GM12878 (cell line): ENCODE measurements around the gene PLXNB3. TPM values are rescaled to one million over a fixed set of nuclear protein-coding genes. Genes with fewer than 3 reads are reported as not detected.

Experiments
- ATAC-seq: fragments of 200-7000 bp; cut with Tn5 transposase; 3 replicates; pipeline ENCODE4 v1.9.1; 2020; ENCODE audit warnings: mild to moderate bottlenecking, moderate library complexity
- BruUV-seq: library from RNA; stranded (reverse); fragments of 400-500 nt; replicated peaks from 2 replicates; lab custom pipeline; 2021; lab: Mats Ljungman, UMichigan
- CTCF ChIA-PET: fragments of 300-600 bp; sonication (Branson Sonifier 250); formaldehyde crosslinking; extraction: SDS; loops from one replicate; lab custom pipeline; 2021; ENCODE audit warnings: inconsistent platforms; lab: Yijun Ruan, JAX
- POLR2A ChIA-PET: fragments of 350-600 bp; formaldehyde crosslinking; extraction: SDS; loops from one replicate; lab custom pipeline; 2021; ENCODE audit warnings: inconsistent platforms; lab: Charles Lee
- RAD21 ChIA-PET: fragments of 300-600 bp; sonication (Branson Sonifier 250); formaldehyde crosslinking; loops from one replicate; lab custom pipeline; 2023; ENCODE audit warnings: antibody characterized with exemption; ENCODE audit not compliant: unreplicated experiment; lab: Charles Lee
- SMC1A ChIA-PET: fragments of 300-600 bp; sonication (Branson Sonifier 250); formaldehyde crosslinking; loops from one replicate; lab custom pipeline; 2023; ENCODE audit not compliant: unreplicated experiment, uncharacterized antibody; lab: Charles Lee
- DNase-seq: peaks from one replicate; pipeline ENCODE4 v3.0.0-alpha.2; 2011; ENCODE audit warnings: low read depth, low spot score
- FAIRE-seq: peaks from 3 replicates; lab custom pipeline; 2011; peaks lifted over from hg19 to GRCh38; lab: Jason Lieb, UNC
- H2AFZ ChIP-seq: 2 replicates; pipeline ENCODE4 v1.6.0; 2011; ENCODE audit warnings: low read depth, low read length, control low read depth; ENCODE audit not compliant: control insufficient read depth
- H3K27ac ChIP-seq: 2 replicates; pipeline ENCODE4 v1.5.1; 2011; ENCODE audit warnings: control low read depth; ENCODE audit not compliant: control insufficient read depth, insufficient read depth
- H3K27me3 ChIP-seq, 2 experiments: replicated peaks in 1 of 2; 2 replicates each; pipeline versions ENCODE4 v1.6.0 to v1.6.1; 2011; ENCODE audit warnings: low read length in 1 of 2; ENCODE audit not compliant: control insufficient read depth in 2 of 2, insufficient read depth in 2 of 2
- H3K36me3 ChIP-seq, 2 experiments: 2 replicates each; pipeline ENCODE4 v1.5.1; 2011; ENCODE audit warnings: low read length in 1 of 2; ENCODE audit not compliant: control insufficient read depth in 2 of 2, insufficient read depth in 2 of 2
- H3K4me1 ChIP-seq: 2 replicates; pipeline ENCODE4 v1.6.1; 2011; ENCODE audit warnings: mild to moderate bottlenecking, low read length, moderate library complexity, mixed read lengths; ENCODE audit not compliant: control insufficient read depth, insufficient read depth
- H3K4me2 ChIP-seq: 2 replicates; pipeline ENCODE4 v1.6.0; 2011; ENCODE audit warnings: control low read depth; ENCODE audit not compliant: control insufficient read depth, insufficient read depth
- H3K4me3 ChIP-seq: fragments of 200-600 bp; sonication (generic); 2 replicates; pipeline ENCODE4 v1.5.1; 2016
- H3K79me2 ChIP-seq: 2 replicates; pipeline ENCODE4 v1.6.0; 2011; ENCODE audit warnings: low read length; ENCODE audit not compliant: control insufficient read depth, insufficient read depth
- H3K9ac ChIP-seq: 2 replicates; pipeline ENCODE4 v1.8.0; 2011; ENCODE audit warnings: low read length, control low read depth, mixed read lengths; ENCODE audit not compliant: control insufficient read depth, insufficient read depth
- H3K9me3 ChIP-seq: replicated peaks from 3 replicates; pipeline ENCODE4 v1.5.1; 2011; ENCODE audit warnings: mild to moderate bottlenecking, low read length; ENCODE audit not compliant: control insufficient read depth, insufficient read depth
- H4K20me1 ChIP-seq: 2 replicates; pipeline ENCODE4 v1.6.0; 2011; ENCODE audit not compliant: control insufficient read depth, insufficient read depth
- BRCA1 ChIP-seq: IDR thresholded peaks from 2 replicates; pipeline ENCODE4 v1.6.1; 2011; ENCODE audit warnings: low read depth, low read length, improper control_type of control experiment
- CBX5 ChIP-seq: sonication (generic); IDR thresholded peaks from 2 replicates; pipeline ENCODE4 v1.6.1; 2016; ENCODE audit warnings: low read depth, moderate library complexity, mild to moderate bottlenecking, inconsistent platforms
- CHD2 ChIP-seq: IDR thresholded peaks from 2 replicates; pipeline ENCODE4 v1.6.1; 2011; ENCODE audit warnings: low read depth, low read length, improper control_type of control experiment, borderline replicate concordance
- GABPA ChIP-seq: IDR thresholded peaks from 2 replicates; pipeline ENCODE4 v1.6.1; 2014; ENCODE audit warnings: antibody characterized with exemption, low read depth, mild to moderate bottlenecking, inconsistent platforms
- IRF4 ChIP-seq: IDR thresholded peaks from 2 replicates; pipeline ENCODE4 v1.6.1; 2011; ENCODE audit warnings: low read depth, low read length
- NFYA ChIP-seq: IDR thresholded peaks from 2 replicates; pipeline ENCODE4 v1.6.1; 2011; ENCODE audit warnings: low read depth, mild to moderate bottlenecking, low read length, improper control_type of control experiment, borderline replicate concordance
- POU2F2 ChIP-seq: IDR thresholded peaks from 3 replicates; pipeline ENCODE4 v1.6.1; 2011; ENCODE audit warnings: low read depth, mild to moderate bottlenecking, low read length, borderline replicate concordance
- YY1 ChIP-seq: IDR thresholded peaks from 2 replicates; pipeline ENCODE4 v1.6.1; 2011; ENCODE audit warnings: low read depth, mild to moderate bottlenecking, low read length
- WGBS: methylation state at CpG from one replicate; pipeline ENCODE4 v1.1.6; 2016; ENCODE audit warnings: low lambda C conversion rate; ENCODE audit not compliant: insufficient replicate concordance, insufficient coverage; ENCODE audit errors: missing lambda C conversion rate; 5-methylcytosine and 5-hydroxymethylcytosine counted together
- in situ Hi-C: fragments of 300-500 bp; cut with MboI; formaldehyde crosslinking; loops from 9 replicates; pipeline ENCODE4 v1.14.3; 2018; ENCODE audit warnings: mixed read lengths
- intact Hi-C: fragments of 100-400 bp; cut with micrococcal nuclease; formaldehyde crosslinking; loops from one replicate; pipeline ENCODE4 v1.14.2; 2022; ENCODE audit not compliant: unreplicated experiment
- polyA plus RNA-seq, 11 experiments: library from polyadenylated mRNA; depleted of rRNA in 4 of 11; unstranded in 6 of 11; stranded (reverse) in 5 of 11; fragments of >200 nt; fragmentation: Nextera tagmentation in 4 of 11; fragmentation: Illumina TruSeq in 1 of 11; extraction: Ambion mirVana in 4 of 11; extraction: Trizol in 1 of 11; gene quantifications; 1 replicate in 1 of 11; 2 replicates in 10 of 11; pipeline versions ENCODE4 v1.2.1 to v1.2.3, GENCODE V29; 2011 to 2016; ENCODE audit warnings: inconsistent platforms in 2 of 11, missing spikeins in 2 of 11, low read depth in 1 of 11
- total RNA-seq, 4 experiments: library from RNA; depleted of rRNA in 3 of 4; stranded (reverse); fragments of >200 nt in 3 of 4; fragmentation: Illumina TruSeq in 1 of 4; extraction: Trizol in 1 of 4; gene quantifications; 2 replicates each; pipeline versions ENCODE4 v1.2.1 to v1.2.3, GENCODE V29; 2013 to 2021
- TF ChIP-seq, protein P1 (sequence below): IDR thresholded peaks from 2 replicates; pipeline ENCODE4 v1.6.1; 2011; ENCODE audit warnings: mild to moderate bottlenecking, low read depth, low read length, moderate library complexity; ENCODE audit not compliant: insufficient replicate concordance
- TF ChIP-seq, protein P2 (sequence below): IDR thresholded peaks from 2 replicates; pipeline ENCODE4 v1.6.1; 2012; ENCODE audit warnings: low read depth, low read length, improper control_type of control experiment
- TF ChIP-seq, protein P3 (sequence below), 3 experiments: IDR thresholded peaks in 2 of 3; conservative IDR thresholded peaks in 1 of 3; 2 replicates each; pipeline ENCODE4 v1.5.1; 2011; ENCODE audit warnings: low read depth in 3 of 3, low read length in 3 of 3, mild to moderate bottlenecking in 3 of 3, control low read depth in 2 of 3, moderate library complexity in 2 of 3, inconsistent platforms in 1 of 3, mixed read lengths in 1 of 3; ENCODE audit not compliant: control insufficient read depth in 2 of 3, insufficient read depth in 1 of 3; ENCODE audit errors: extremely low read depth in 1 of 3
- TF ChIP-seq, protein P4 (sequence below): IDR thresholded peaks from 2 replicates; pipeline ENCODE4 v1.6.1; 2012; ENCODE audit warnings: low read depth, low read length, improper control_type of control experiment

Gene PLXNB3
- total and polyA plus RNA-seq, 10 of the 15 experiments (the other 5 are each of a cell fraction or from before 2014, with no cell fraction given), result 0.06 to 0.68 (median 0.19) TPM; not detected in 4

DNA sequence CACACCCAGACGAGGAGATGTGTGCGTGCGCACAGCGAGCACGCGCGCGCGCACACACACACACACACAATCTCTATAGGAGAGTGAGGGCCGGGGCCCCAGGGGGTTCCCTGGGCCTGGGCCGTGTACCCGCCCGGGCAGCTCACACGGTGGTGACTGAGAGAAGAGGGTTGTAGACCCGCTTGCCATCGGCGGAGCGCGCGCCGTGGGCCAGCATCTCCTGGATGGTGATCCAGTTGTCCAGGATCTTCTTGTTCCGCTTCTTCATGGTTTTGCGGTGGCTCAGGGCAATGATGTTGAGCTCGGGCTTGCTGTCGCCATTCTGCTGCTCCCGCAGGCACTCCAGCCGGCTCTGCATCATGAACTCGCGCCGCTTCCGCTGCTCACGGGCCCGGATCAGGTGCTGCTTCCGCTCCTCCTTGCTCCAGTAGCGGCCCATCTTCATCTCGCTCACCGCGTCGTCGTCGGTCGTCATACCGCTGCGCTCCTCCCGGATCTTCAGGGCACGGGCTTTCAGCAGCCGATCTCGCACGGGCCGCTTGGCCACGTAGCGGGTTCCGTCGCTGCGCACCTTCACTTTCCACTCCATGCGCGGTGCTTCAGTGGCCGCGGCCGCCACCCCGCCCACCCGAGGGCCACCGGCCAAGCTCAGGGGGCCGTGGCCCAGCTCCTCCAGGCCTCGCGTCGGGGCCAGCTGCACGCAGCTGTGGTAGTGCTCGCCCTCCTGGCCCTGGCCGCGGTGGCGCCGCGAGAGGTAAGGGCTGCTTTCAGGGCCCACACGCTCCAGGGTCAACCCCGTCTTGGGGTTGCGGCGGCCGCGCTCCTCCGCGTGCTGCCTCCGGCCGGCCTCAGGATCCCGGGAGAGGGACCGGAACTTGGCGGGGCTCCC lies 39.4 kb downstream of the PLXNB3 start:
- RAD21 ChIA-PET, result no interaction called here
- no peak for TF ChIP-seq GABPA
- TF ChIP-seq CHD2, result no peak
- no peak for TF ChIP-seq CBX5
- TF ChIP-seq POU2F2, result no peak
- no peak for TF ChIP-seq YY1
- TF ChIP-seq NFYA, result no peak
- TF ChIP-seq, protein P1, sequence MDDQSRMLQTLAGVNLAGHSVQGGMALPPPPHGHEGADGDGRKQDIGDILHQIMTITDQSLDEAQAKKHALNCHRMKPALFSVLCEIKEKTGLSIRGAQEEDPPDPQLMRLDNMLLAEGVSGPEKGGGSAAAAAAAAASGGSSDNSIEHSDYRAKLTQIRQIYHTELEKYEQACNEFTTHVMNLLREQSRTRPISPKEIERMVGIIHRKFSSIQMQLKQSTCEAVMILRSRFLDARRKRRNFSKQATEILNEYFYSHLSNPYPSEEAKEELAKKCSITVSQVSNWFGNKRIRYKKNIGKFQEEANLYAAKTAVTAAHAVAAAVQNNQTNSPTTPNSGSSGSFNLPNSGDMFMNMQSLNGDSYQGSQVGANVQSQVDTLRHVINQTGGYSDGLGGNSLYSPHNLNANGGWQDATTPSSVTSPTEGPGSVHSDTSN, result no peak
- TF ChIP-seq, protein P2, sequence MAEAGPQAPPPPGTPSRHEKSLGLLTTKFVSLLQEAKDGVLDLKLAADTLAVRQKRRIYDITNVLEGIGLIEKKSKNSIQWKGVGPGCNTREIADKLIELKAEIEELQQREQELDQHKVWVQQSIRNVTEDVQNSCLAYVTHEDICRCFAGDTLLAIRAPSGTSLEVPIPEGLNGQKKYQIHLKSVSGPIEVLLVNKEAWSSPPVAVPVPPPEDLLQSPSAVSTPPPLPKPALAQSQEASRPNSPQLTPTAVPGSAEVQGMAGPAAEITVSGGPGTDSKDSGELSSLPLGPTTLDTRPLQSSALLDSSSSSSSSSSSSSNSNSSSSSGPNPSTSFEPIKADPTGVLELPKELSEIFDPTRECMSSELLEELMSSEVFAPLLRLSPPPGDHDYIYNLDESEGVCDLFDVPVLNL, result no peak
- no peak for TF ChIP-seq IRF4
- TF ChIP-seq BRCA1, result no peak
- TF ChIP-seq, protein P3, sequence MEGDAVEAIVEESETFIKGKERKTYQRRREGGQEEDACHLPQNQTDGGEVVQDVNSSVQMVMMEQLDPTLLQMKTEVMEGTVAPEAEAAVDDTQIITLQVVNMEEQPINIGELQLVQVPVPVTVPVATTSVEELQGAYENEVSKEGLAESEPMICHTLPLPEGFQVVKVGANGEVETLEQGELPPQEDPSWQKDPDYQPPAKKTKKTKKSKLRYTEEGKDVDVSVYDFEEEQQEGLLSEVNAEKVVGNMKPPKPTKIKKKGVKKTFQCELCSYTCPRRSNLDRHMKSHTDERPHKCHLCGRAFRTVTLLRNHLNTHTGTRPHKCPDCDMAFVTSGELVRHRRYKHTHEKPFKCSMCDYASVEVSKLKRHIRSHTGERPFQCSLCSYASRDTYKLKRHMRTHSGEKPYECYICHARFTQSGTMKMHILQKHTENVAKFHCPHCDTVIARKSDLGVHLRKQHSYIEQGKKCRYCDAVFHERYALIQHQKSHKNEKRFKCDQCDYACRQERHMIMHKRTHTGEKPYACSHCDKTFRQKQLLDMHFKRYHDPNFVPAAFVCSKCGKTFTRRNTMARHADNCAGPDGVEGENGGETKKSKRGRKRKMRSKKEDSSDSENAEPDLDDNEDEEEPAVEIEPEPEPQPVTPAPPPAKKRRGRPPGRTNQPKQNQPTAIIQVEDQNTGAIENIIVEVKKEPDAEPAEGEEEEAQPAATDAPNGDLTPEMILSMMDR (IDR thresholded peaks at IDR 0.05 in 2 of 3, conservative IDR thresholded peaks at IDR 0.05 in 1 of 3; ENCODE audit: control insufficient read depth in 2 of 3, extremely low read depth in 1 of 3, insufficient read depth in 1 of 3, low read depth in 3 of 3, low read length in 3 of 3), result no peak
- TF ChIP-seq, protein P4, sequence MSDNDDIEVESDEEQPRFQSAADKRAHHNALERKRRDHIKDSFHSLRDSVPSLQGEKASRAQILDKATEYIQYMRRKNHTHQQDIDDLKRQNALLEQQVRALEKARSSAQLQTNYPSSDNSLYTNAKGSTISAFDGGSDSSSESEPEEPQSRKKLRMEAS, result no peak
- TF ChIP-seq, all 136 proteins: peak for 0
- CTCF ChIA-PET, result no interaction called here
- intact Hi-C loops, result no loop called here
- no TSS peak for BruUV-seq
- Histone ChIP-seq H3K27me3 (no peaks in the 10 kb centered on the region; a peak in 1 of 4 replicates), H3K36me3 (peaks cover 0 to 1% of the 10 kb centered on the region in 2 experiments; a peak in 1 of 4 replicates), H3K4me3 (no peak overlapping the region), H4K20me1 (no peaks in the 10 kb centered on the region), H3K4me2 (no peak overlapping the region), H3K9ac (no peak overlapping the region), H2AFZ (no peak overlapping the region), H3K9me3 (no peaks in the 10 kb centered on the region; the same call in 2 of the 3 replicates), H3K27ac (no peak overlapping the region), H3K79me2 (no peaks in the 10 kb centered on the region), H3K4me1 (no peaks in the 10 kb centered on the region)
- no peak for ATAC-seq
- no peak for DNase-seq
- no peak for FAIRE-seq
- 91% methylated on average over 81 of the region's 87 CpGs for WGBS
- POLR2A ChIA-PET, result no interaction called here
- SMC1A ChIA-PET, result no interaction called here
- in situ Hi-C loops, result loop anchor here (25.0 kb wide), 1 partner anchor 616 kb away; the partner anchor contains the start of gene MAGEA1
